KOPT-K1 (cell line): Measurements from ENCODE around the gene ZNF8.
"Not testable (repeated sequence)": the region's sequence is repeated elsewhere in the genome, so short reads cannot be mapped to it uniquely, and the experiment has no call there.

Experiments used
- H3K27ac ChIP-seq: fragments of 200-600 bp; sonication (generic); 2 replicates; pipeline ENCODE4 v1.5.1; 2016; ENCODE audit warnings: antibody characterized with exemption, mild to moderate bottlenecking, low read depth, low read length; ENCODE audit not compliant: poor library complexity, severe bottlenecking
- H3K36me3 ChIP-seq: fragments of 200-600 bp; sonication (generic); 2 replicates; pipeline ENCODE4 v1.5.1; 2017; ENCODE audit warnings: antibody characterized with exemption, mild to moderate bottlenecking, low read length, moderate library complexity; ENCODE audit not compliant: insufficient read depth
- H3K9me3 ChIP-seq: fragments of 200-600 bp; sonication (generic); 2 replicates; pipeline ENCODE4 v1.5.1; 2017; ENCODE audit warnings: antibody characterized with exemption, low read length, mild to moderate bottlenecking; ENCODE audit not compliant: insufficient read depth, poor library complexity, severe bottlenecking

ZNF8 gene

GRCh38 chr19:58277748-58278540, 811 bp upstream of the ZNF8 start:
- H3K27ac ChIP-seq: peak overlapping the region; percentile 70
- peaks cover 29% of the 10 kb centered on the region for H3K36me3 ChIP-seq
- H3K9me3 ChIP-seq: peaks cover 3% of the 10 kb centered on the region

GRCh38 chr19:58279042-58279924, 528 bp downstream of the ZNF8 start:
- H3K27ac ChIP-seq: peak overlapping the region; percentile 70
- peaks cover 27% of the 10 kb centered on the region for H3K36me3 ChIP-seq
- H3K9me3 ChIP-seq: peaks cover 1% of the 10 kb centered on the region

- Histone ChIP-seq H3K27ac (peak overlapping the region; percentile 70), H3K36me3 (peaks cover 23% of the 10 kb centered on the region)
These were observed 1.2 kb downstream of the ZNF8 start for GRCh38 chr19:58279925-58280316.

DNA sequence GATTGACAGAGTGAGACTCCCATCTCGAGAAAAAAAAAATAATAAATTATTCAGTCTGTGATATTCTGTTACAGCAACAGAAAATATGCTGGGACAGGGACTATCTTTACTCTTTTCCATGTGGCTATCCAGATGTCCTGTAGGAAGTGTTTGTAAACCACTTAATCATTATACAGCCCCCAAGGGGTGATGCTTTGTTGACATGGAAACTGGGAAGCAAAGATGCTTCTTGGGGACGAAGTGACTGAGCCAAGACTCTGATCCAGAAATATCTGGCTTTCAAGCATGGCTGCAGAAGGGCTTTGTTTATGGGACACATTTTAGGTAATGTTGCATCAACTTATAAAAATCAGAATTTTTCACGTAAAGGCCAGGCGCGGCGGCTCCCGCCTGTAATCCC, 5.4 kb downstream of the ZNF8 start:
- Histone ChIP-seq H3K27ac (no peak overlapping the region), H3K36me3 (peaks cover 55% of the 10 kb centered on the region), H3K9me3 (no peaks in the 10 kb centered on the region)

More at GRCh38 chr19:58279925-58280316, 1.2 kb downstream of the ZNF8 start:
- no peaks in the 10 kb centered on the region for H3K9me3 ChIP-seq

DNA sequence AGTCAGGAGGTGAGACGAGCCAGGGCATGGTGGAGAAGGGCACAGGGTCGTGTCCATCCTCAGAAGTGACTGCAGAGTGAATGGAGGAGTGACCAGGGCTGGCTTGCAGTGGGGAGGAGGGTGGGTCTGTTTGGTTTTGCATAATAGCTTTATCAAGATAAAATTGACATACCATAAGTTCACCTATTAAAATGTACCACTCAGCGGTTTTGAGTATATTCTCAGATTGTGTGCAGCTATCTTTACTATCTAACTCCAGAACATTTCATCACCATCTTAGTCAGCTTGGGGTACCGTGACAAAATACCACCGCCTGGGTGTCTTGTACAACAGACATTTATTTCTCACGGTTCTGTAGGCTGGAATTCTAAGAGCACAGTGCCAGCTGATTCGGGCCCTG, 13.2 kb downstream of the ZNF8 start:
- peaks cover 98% of the 10 kb centered on the region for H3K36me3 ChIP-seq
- H3K27ac ChIP-seq: no peak overlapping the region
- peaks cover 12% of the 10 kb centered on the region for H3K9me3 ChIP-seq

DNA sequence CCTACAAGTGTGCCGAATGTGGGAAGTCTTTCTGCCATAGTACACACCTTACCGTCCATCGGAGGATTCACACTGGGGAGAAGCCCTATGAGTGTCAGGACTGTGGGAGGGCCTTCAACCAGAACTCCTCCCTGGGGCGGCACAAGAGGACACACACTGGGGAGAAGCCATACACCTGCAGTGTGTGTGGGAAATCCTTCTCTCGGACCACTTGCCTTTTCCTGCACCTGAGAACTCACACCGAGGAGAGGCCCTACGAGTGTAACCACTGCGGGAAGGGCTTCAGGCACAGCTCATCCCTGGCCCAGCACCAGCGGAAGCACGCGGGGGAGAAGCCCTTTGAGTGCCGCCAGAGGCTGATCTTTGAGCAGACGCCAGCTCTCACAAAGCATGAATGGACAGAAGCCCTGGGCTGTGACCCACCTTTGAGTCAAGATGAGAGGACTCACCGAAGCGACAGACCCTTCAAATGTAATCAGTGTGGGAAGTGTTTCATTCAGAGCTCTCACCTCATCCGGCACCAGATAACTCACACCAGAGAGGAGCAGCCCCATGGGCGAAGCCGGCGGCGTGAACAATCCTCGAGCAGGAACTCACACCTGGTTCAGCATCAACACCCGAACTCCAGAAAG, 16.1 kb downstream of the ZNF8 start:
- peaks cover 96% of the 10 kb centered on the region for H3K36me3 ChIP-seq
- peaks cover 12% of the 10 kb centered on the region for H3K9me3 ChIP-seq
- H3K27ac ChIP-seq: no peak overlapping the region

- Histone ChIP-seq H3K27ac (no peak overlapping the region), H3K36me3 (peaks cover 96% of the 10 kb centered on the region), H3K9me3 (peaks cover 12% of the 10 kb centered on the region)
These were observed 17.3 kb downstream of the ZNF8 start for GRCh38 chr19:58296104-58296503.

DNA sequence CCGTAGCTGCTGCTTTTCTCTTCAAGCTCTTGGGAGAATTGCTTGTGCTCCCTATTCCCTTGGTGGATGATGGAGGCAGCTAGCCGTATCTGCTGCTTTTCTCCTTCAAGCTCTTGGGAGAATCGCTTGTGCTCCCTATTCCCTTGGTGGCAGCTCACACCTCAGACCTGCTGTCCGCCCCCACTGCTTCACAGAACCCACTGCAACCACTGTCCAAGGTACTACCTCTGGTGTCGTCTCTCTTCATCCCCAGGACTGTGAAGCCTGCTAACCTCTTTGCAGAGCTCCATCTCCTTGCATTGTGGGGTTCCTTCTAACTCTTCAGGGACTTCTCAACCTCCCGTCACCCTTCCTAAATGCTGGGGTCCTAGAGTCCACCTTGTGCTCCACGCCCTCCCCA, 21.9 kb downstream of the ZNF8 start:
- Histone ChIP-seq H3K27ac (no peak overlapping the region), H3K9me3 (no peaks in the 10 kb centered on the region), H3K36me3 (peaks cover 71% of the 10 kb centered on the region)

GRCh38 chr19:58304255-58304654, 25.5 kb downstream of the ZNF8 start:
- peaks cover 69% of the 10 kb centered on the region for H3K36me3 ChIP-seq
- peak overlapping the region; percentile 85 for H3K27ac ChIP-seq
- no peaks in the 10 kb centered on the region for H3K9me3 ChIP-seq

DNA sequence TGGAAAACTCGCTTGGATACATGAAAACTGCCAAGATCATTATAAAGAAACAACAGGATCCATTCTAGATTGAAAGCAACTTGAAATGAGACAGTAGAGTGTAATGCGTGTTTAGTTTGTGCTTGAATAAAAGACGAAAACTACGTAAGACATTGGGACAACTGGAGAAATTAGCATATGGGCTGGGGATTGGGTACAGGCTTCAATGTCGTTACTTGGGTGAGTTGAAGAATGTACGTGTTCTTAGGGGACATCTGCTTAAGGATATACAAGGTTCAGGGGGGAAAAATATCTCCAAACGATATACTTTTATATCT, 26.0 kb downstream of the ZNF8 start:
- no peaks in the 10 kb centered on the region for H3K9me3 ChIP-seq
- peak overlapping the region; percentile 85 for H3K27ac ChIP-seq
- peaks cover 70% of the 10 kb centered on the region for H3K36me3 ChIP-seq

- Histone ChIP-seq H3K9me3 (no peaks in the 10 kb centered on the region), H3K36me3 (peaks cover 70% of the 10 kb centered on the region), H3K27ac (peak within 1 kb of the TSS; percentile 85)
These were observed 26.5 kb downstream of the ZNF8 start, which contains the start of gene ERVK3-1 for GRCh38 chr19:58305065-58305931. Gene ERVK3-1, plus strand, starts transcription at chr19:58305377. Its CDS starts 6,792 bp downstream, at chr19:58312169.

DNA sequence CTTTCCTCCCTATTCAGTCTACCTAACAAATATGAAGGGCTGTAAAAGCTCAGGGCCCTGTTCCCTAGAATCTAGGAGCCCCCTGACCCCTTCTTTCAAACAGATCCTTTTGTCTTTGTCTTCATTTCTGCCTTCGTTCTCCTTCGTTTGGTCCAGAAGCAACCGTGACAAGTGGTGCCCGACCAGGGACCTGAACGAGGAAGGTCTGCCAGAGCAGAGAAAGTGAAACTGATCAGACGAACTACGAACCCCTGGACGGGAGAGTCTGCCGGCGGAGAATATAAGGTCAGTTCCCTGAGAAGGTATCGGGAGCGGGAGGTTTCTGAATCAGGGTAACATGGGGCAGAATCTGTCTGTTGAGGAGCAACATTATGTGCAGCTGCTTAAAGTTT, 27.2 kb downstream of the ZNF8 start:
- Histone ChIP-seq H3K9me3 (no peaks in the 10 kb centered on the region), H3K36me3 (peaks cover 63% of the 10 kb centered on the region), H3K27ac (peak overlapping the region; percentile 85)

- Histone ChIP-seq H3K36me3 (peaks cover 63% of the 10 kb centered on the region), H3K9me3 (no peaks in the 10 kb centered on the region), H3K27ac (no peak overlapping the region)
These were observed 29.0 kb downstream of the ZNF8 start for GRCh38 chr19:58307736-58308135.

GRCh38 chr19:58310685-58311084, 31.9 kb downstream of the ZNF8 start:
- not testable (repeated sequence) for H3K9me3 ChIP-seq, H3K27ac ChIP-seq
- H3K36me3 ChIP-seq: peaks cover 89% of the 10 kb centered on the region
